ENCODE results near the gene RHEX. TPM values are rescaled to one million over a fixed set of nuclear protein-coding genes. Genes with fewer than 3 reads are reported as not detected.

RHEX gene
- total and polyA plus RNA-seq, 2 donors (not counting 1 experiment from before 2014, with no cell fraction given) = 1.8 to 12.8 TPM

- Mint-ChIP-seq H3K27ac (peak overlapping the region; percentile 92), H3K4me1 (peaks cover 67% of the 10 kb centered on the region), H3K9me3 (ENCODE audit: insufficient read depth) (no peaks in the 10 kb centered on the region), H3K27me3 (no peaks in the 10 kb centered on the region), H3K4me3 (peak overlapping the region; percentile 59)
- Histone ChIP-seq H3K36me3 (replicated peaks in 1 of 2; ENCODE audit: control extremely low read depth in 1 of 2, control insufficient read depth in 1 of 2, extremely low read depth in 1 of 2, insufficient read depth in 2 of 2, low read length in 1 of 2) (peaks cover 10 to 16% of the 10 kb centered on the region in 2 experiments), H3K9ac (ENCODE audit: low read length) (no peak overlapping the region), H3K27ac (ENCODE audit: low read length in 2 of 2) (peak overlapping the region in 1 of 2 donors; percentile 70), H2AFZ (ENCODE audit: insufficient read depth, low read depth, low read length, poor library complexity, severe bottlenecking) (no peak overlapping the region), H3K27me3 (replicated peaks in 1 of 4; ENCODE audit: control extremely low read depth in 1 of 4, control insufficient read depth in 3 of 4, insufficient read depth in 4 of 4, low read length in 3 of 4) (no peaks in the 10 kb centered on the region), H3K9me3 (ENCODE audit: control extremely low read depth in 1 of 3, control insufficient read depth in 2 of 3, insufficient read depth in 1 of 3, low read length in 2 of 3) (peaks cover 0 to 1% (median 0%) of the 10 kb centered on the region in 3 donors), H3K79me2 (ENCODE audit: control insufficient read depth, insufficient read depth, low read length) (peaks cover 34% of the 10 kb centered on the region), H4K20me1 (ENCODE audit: control insufficient read depth, insufficient read depth, low read length, poor library complexity, severe bottlenecking) (no peaks in the 10 kb centered on the region), H3K4me3 (ENCODE audit: control extremely low read depth in 1 of 5, extremely low read depth in 1 of 5, insufficient read depth in 1 of 5, low read depth in 2 of 5, low read length in 4 of 5) (no peak overlapping the region), H3K4me1 (ENCODE audit: control insufficient read depth in 2 of 2, insufficient read depth in 2 of 2, low read length in 2 of 2) (peaks cover 25 to 43% of the 10 kb centered on the region in 2 donors), H3K4me2 (replicated peaks; ENCODE audit: low read depth, low read length, poor library complexity, severe bottlenecking) (peak overlapping the region; percentile 43)
- TF ChIP-seq EZH2 (IDR thresholded peaks at IDR 0.05; ENCODE audit: borderline replicate concordance, insufficient read depth, low read depth, low read length, poor library complexity, severe bottlenecking) (no peak), CTCF (IDR thresholded peaks at IDR 0.05) (no peak)
- DNase-seq (no peak), ATAC-seq (ENCODE audit: low read depth) (no peak)
- WGBS (ENCODE audit: insufficient coverage) = 100% methylated on average over 1 of the region's 1 CpG
- intact Hi-C loops (cut with micrococcal nuclease) = loop anchor here (10.0 kb wide), 1 partner anchor 774 kb away; no protein-coding TSS in a partner anchor
- POLR2A ChIA-PET = interaction anchor here (0.7 kb wide), 1 partner anchor 24 kb away, joined by 3 read pairs; no protein-coding TSS in a partner anchor
- CTCF ChIA-PET = interaction anchor here (1.0 to 3.3 kb wide), 5 partner anchors 8 to 48 kb away, joined by 3 to 27 read pairs (median 4); no protein-coding TSS in a partner anchor
These were observed 5.9 kb downstream of the RHEX start for GRCh38 chr1:206058927-206059292.

GRCh38 chr1:206059355-206059915, 6.5 kb downstream of the RHEX start:
- H3K27ac ChIP-seq (ENCODE audit: low read length in 2 of 2) = peak overlapping the region in 1 of 2 donors; percentile 70
- ChIA-PET POLR2A (interaction anchor here (0.7 kb wide), 1 partner anchor 25 kb away, joined by 3 read pairs; no protein-coding TSS in a partner anchor), CTCF (interaction anchor here (0.8 to 3.3 kb wide), 8 partner anchors 8 to 83 kb away, joined by 3 to 27 read pairs (median 4); no protein-coding TSS in a partner anchor)
- H3K9me3 ChIP-seq (ENCODE audit: control extremely low read depth in 1 of 3, control insufficient read depth in 2 of 3, insufficient read depth in 1 of 3, low read length in 2 of 3) = peaks cover 0 to 1% (median 0%) of the 10 kb centered on the region in 3 donors
- Mint-ChIP-seq H3K27ac (peak overlapping the region; percentile 92), H3K9me3 (ENCODE audit: insufficient read depth) (no peaks in the 10 kb centered on the region), H3K4me1 (peaks cover 63% of the 10 kb centered on the region), H3K27me3 (no peaks in the 10 kb centered on the region), H3K4me3 (peak overlapping the region; percentile 24)
- no peak for DNase-seq
- H3K27me3 ChIP-seq (replicated peaks in 1 of 4; ENCODE audit: control extremely low read depth in 1 of 4, control insufficient read depth in 3 of 4, insufficient read depth in 4 of 4, low read length in 3 of 4) = no peaks in the 10 kb centered on the region
- no peak for TF ChIP-seq CTCF (IDR thresholded peaks at IDR 0.05)
- no peak for TF ChIP-seq EZH2 (IDR thresholded peaks at IDR 0.05; ENCODE audit: borderline replicate concordance, insufficient read depth, low read depth, low read length, poor library complexity, severe bottlenecking)
- intact Hi-C loops (cut with micrococcal nuclease) = loop anchor here (10.0 kb wide), 1 partner anchor 775 kb away; no protein-coding TSS in a partner anchor
- H2AFZ ChIP-seq (ENCODE audit: insufficient read depth, low read depth, low read length, poor library complexity, severe bottlenecking) = no peak overlapping the region
- ATAC-seq (ENCODE audit: low read depth) = no peak
- H3K79me2 ChIP-seq (ENCODE audit: control insufficient read depth, insufficient read depth, low read length) = peaks cover 34% of the 10 kb centered on the region
- WGBS (ENCODE audit: insufficient coverage) = no CpG with 5 or more reads among the region's 3 CpGs
- no peak overlapping the region for H3K4me3 ChIP-seq (ENCODE audit: control extremely low read depth in 1 of 5, extremely low read depth in 1 of 5, insufficient read depth in 1 of 5, low read depth in 2 of 5, low read length in 4 of 5)
- no peak overlapping the region for H3K9ac ChIP-seq (ENCODE audit: low read length)
- H3K4me2 ChIP-seq (replicated peaks; ENCODE audit: low read depth, low read length, poor library complexity, severe bottlenecking) = peak overlapping the region; percentile 43
- H4K20me1 ChIP-seq (ENCODE audit: control insufficient read depth, insufficient read depth, low read length, poor library complexity, severe bottlenecking) = no peaks in the 10 kb centered on the region
- peaks cover 10 to 16% of the 10 kb centered on the region in 2 experiments for H3K36me3 ChIP-seq (replicated peaks in 1 of 2; ENCODE audit: control extremely low read depth in 1 of 2, control insufficient read depth in 1 of 2, extremely low read depth in 1 of 2, insufficient read depth in 2 of 2, low read length in 1 of 2)
- peaks cover 22 to 43% of the 10 kb centered on the region in 2 donors for H3K4me1 ChIP-seq (ENCODE audit: control insufficient read depth in 2 of 2, insufficient read depth in 2 of 2, low read length in 2 of 2)
